Measurements from ENCODE around the gene PFN2.

DNA sequence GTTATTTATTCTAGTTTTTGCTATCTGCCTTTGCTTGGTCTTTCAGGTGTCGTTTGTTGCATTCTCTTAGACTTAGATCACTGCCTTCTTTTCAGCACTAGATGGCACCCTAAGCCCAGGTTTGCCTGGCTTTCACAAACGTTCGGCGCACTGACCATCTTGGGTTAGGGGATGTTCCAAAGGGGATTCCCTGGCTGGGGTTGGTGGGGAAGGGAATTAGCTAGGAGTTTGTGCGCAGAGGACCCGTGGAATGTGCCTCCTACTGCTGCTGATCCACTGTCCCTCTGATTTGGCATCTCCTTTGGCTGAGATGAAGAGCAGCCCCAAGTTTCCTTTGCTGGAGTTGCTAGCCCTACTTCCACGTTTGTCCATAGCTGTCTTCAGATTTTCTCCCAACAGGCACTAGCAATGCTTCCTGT, 33.9 kb downstream of the PFN2 start:
- TF ChIP-seq GATA3 (IDR thresholded peaks at IDR 0.05; ENCODE audit: low read depth, low read length) (no peak), GATA2 (IDR thresholded peaks at IDR 0.05; ENCODE audit: low read depth, low read length) (no peak)

Measured in SH-SY5Y (cell line).